ENCODE measurements around the gene SF3B3. TPM values are rescaled to one million over a fixed set of nuclear protein-coding genes. Genes with fewer than 3 reads are reported as not detected.

Gene SF3B3
- total RNA-seq, 1 donor from 2014 or later = 65.9 TPM

- DNase-seq (ENCODE audit: low read depth) = no peak
- TF ChIP-seq CTCF (conservative IDR thresholded peaks at IDR 0.05; ENCODE audit: low read depth, low read length) = no peak
- H3K4me3 ChIP-seq (ENCODE audit: low read depth, low read length) = no peak overlapping the region
Observed at GRCh38 chr16:70565053-70565452, 41.4 kb downstream of the SF3B3 start.

- TF ChIP-seq CTCF (conservative IDR thresholded peaks at IDR 0.05; ENCODE audit: low read depth, low read length) = no peak
- DNase-seq (ENCODE audit: low read depth) = no peak
- no peak overlapping the region for H3K4me3 ChIP-seq (ENCODE audit: low read depth, low read length)
Observed at GRCh38 chr16:70568601-70569237, 45.1 kb downstream of the SF3B3 start.

- TF ChIP-seq CTCF (conservative IDR thresholded peaks at IDR 0.05; ENCODE audit: low read depth, low read length) = no peak
- no peak overlapping the region for H3K4me3 ChIP-seq (ENCODE audit: low read depth, low read length)
- DNase-seq (ENCODE audit: low read depth) = no peak
Observed at GRCh38 chr16:70569752-70570151, 46.1 kb downstream of the SF3B3 start.

- no peak for TF ChIP-seq CTCF (conservative IDR thresholded peaks at IDR 0.05; ENCODE audit: low read depth, low read length)
- no peak for DNase-seq (ENCODE audit: low read depth)
- no peak overlapping the region for H3K4me3 ChIP-seq (ENCODE audit: low read depth, low read length)
Observed at GRCh38 chr16:70570967-70571570, 47.5 kb downstream of the SF3B3 start.

GRCh38 chr16:70571623-70572022 lies 48.0 kb downstream of the SF3B3 start:
- TF ChIP-seq CTCF (conservative IDR thresholded peaks at IDR 0.05; ENCODE audit: low read depth, low read length) = no peak
- DNase-seq (ENCODE audit: low read depth) = no peak
- H3K4me3 ChIP-seq (ENCODE audit: low read depth, low read length) = no peak overlapping the region

GRCh38 chr16:70572050-70572925 lies 48.7 kb downstream of the SF3B3 start:
- no peak for TF ChIP-seq CTCF (conservative IDR thresholded peaks at IDR 0.05; ENCODE audit: low read depth, low read length)
- no peak overlapping the region for H3K4me3 ChIP-seq (ENCODE audit: low read depth, low read length)
- no peak for DNase-seq (ENCODE audit: low read depth)

All from epithelial cell of proximal tubule (primary cell).